ENCODE measurements around the gene ITGA11. TPM values are rescaled to one million over a fixed set of nuclear protein-coding genes. Genes with fewer than 3 reads are reported as not detected.

Gene ITGA11
- total RNA-seq, 1 donor from 2014 or later, result 0.51 TPM

GRCh38 chr15:68407141-68407885 is 24.6 kb downstream of the ITGA11 start:
- Mint-ChIP-seq H3K27ac (ENCODE audit: unreplicated experiment) (no peak overlapping the region), H3K27me3 (ENCODE audit: low read depth) (no peaks in the 10 kb centered on the region), H3K9me3 (no peaks in the 10 kb centered on the region), H3K4me3 (no peak overlapping the region), H3K4me1 (no peaks in the 10 kb centered on the region), H3K36me3 (ENCODE audit: low read depth) (no peaks in the 10 kb centered on the region)
- TF ChIP-seq CTCF (conservative IDR thresholded peaks at IDR 0.05), result no peak
- DNase-seq (ENCODE audit: low read depth, low spot score), result no peak

- Mint-ChIP-seq H3K9me3 (peaks cover 4% of the 10 kb centered on the region), H3K4me3 (no peak overlapping the region), H3K36me3 (ENCODE audit: low read depth) (no peaks in the 10 kb centered on the region), H3K27ac (ENCODE audit: unreplicated experiment) (no peak overlapping the region), H3K27me3 (ENCODE audit: low read depth) (no peaks in the 10 kb centered on the region), H3K4me1 (no peaks in the 10 kb centered on the region)
- no peak for TF ChIP-seq CTCF (conservative IDR thresholded peaks at IDR 0.05)
- DNase-seq (ENCODE audit: low read depth, low spot score), result no peak
Measured at GRCh38 chr15:68405378-68406250, 26.3 kb downstream of the ITGA11 start.

- Mint-ChIP-seq H3K4me1 (no peaks in the 10 kb centered on the region), H3K36me3 (ENCODE audit: low read depth) (no peaks in the 10 kb centered on the region), H3K9me3 (peaks cover 4% of the 10 kb centered on the region), H3K4me3 (no peak overlapping the region), H3K27ac (ENCODE audit: unreplicated experiment) (no peak overlapping the region), H3K27me3 (ENCODE audit: low read depth) (no peaks in the 10 kb centered on the region)
- TF ChIP-seq CTCF (conservative IDR thresholded peaks at IDR 0.05), result no peak
- no peak for DNase-seq (ENCODE audit: low read depth, low spot score)
Measured at GRCh38 chr15:68404056-68404798, 27.7 kb downstream of the ITGA11 start.

GRCh38 chr15:68403161-68403941 is 28.6 kb downstream of the ITGA11 start:
- H3K36me3 Mint-ChIP-seq (ENCODE audit: low read depth), result no peaks in the 10 kb centered on the region
- H3K9me3 Mint-ChIP-seq, result peaks cover 7% of the 10 kb centered on the region
- TF ChIP-seq CTCF (conservative IDR thresholded peaks at IDR 0.05), result no peak
- no peak for DNase-seq (ENCODE audit: low read depth, low spot score)
- no peak overlapping the region for H3K4me3 Mint-ChIP-seq
- no peaks in the 10 kb centered on the region for H3K27me3 Mint-ChIP-seq (ENCODE audit: low read depth)
- no peaks in the 10 kb centered on the region for H3K4me1 Mint-ChIP-seq
- no peak overlapping the region for H3K27ac Mint-ChIP-seq (ENCODE audit: unreplicated experiment)
